Activated CD4-positive, CD25-positive, alpha-beta regulatory T cell treated with anti-CD3 and anti-CD28 coated beads, Interleukin-2, amount 50 U/mL, for 16 hours (primary cell): ENCODE measurements around the gene OGT.
"Not testable (repeated sequence)": the region's sequence is repeated elsewhere in the genome, so short reads cannot be mapped to it uniquely, and the experiment has no call there.

Experiments
- DNase-seq: peaks from one replicate; pipeline ENCODE4 v3.0.0-alpha.2; 2020; ENCODE audit warnings: low read depth, low spot score

The OGT gene

GRCh38 chrX:71586929-71587328, 54.0 kb downstream of the OGT start:
- no peak for DNase-seq

GRCh38 chrX:71593210-71593609, 60.3 kb downstream of the OGT start:
- not testable (repeated sequence) for DNase-seq

- no peak for DNase-seq
Measured at GRCh38 chrX:71599965-71600364, 67.1 kb downstream of the OGT start.

GRCh38 chrX:71603618-71604017, 70.7 kb downstream of the OGT start:
- no peak for DNase-seq

- DNase-seq = no peak
Measured at GRCh38 chrX:71604141-71604540, 71.2 kb downstream of the OGT start.

GRCh38 chrX:71604796-71605568, 72.1 kb downstream of the OGT start:
- no peak for DNase-seq

GRCh38 chrX:71606536-71607216, 73.8 kb downstream of the OGT start:
- DNase-seq = no peak

GRCh38 chrX:71607488-71607887, 74.6 kb downstream of the OGT start:
- no peak for DNase-seq

GRCh38 chrX:71609095-71609750, 76.3 kb downstream of the OGT start:
- DNase-seq = no peak

- not testable (repeated sequence) for DNase-seq
Measured at GRCh38 chrX:71611736-71612135, 78.8 kb downstream of the OGT start.

GRCh38 chrX:71612256-71612655, 79.4 kb downstream of the OGT start:
- DNase-seq = no peak

GRCh38 chrX:71615056-71615455, 82.2 kb downstream of the OGT start:
- no peak for DNase-seq

GRCh38 chrX:71615954-71616353, 83.0 kb downstream of the OGT start:
- no peak for DNase-seq

GRCh38 chrX:71616672-71617529, 84.0 kb downstream of the OGT start:
- no peak for DNase-seq

- no peak for DNase-seq
Measured at GRCh38 chrX:71617742-71618141, 84.8 kb downstream of the OGT start.

GRCh38 chrX:71618303-71618721, 85.4 kb downstream of the OGT start, which contains the start of gene CXCR3:
Gene CXCR3, minus strand, starts transcription at chrX:71618511. Its CDS starts 62 bp downstream, at chrX:71618449.
- peak; percentile 14 for DNase-seq

GRCh38 chrX:71618787-71619186, 85.9 kb downstream of the OGT start:
- DNase-seq = no peak

GRCh38 chrX:71619193-71619592, 86.3 kb downstream of the OGT start:
- peak; percentile 30 for DNase-seq

- no peak for DNase-seq
Measured at GRCh38 chrX:71619986-71620385, 87.1 kb downstream of the OGT start.

- DNase-seq = no peak
Measured at GRCh38 chrX:71621603-71622002, 88.7 kb downstream of the OGT start.

GRCh38 chrX:71622032-71622575, 89.2 kb downstream of the OGT start:
- DNase-seq = no peak
